ENCODE results near the gene ZMAT5. TPM values are rescaled to one million over a fixed set of nuclear protein-coding genes. Genes with fewer than 3 reads are reported as not detected.

Gene ZMAT5
- total and polyA plus RNA-seq, 10 of the 15 experiments (the other 5 are each of a cell fraction or from before 2014, with no cell fraction given): 2.3 to 43.0 (median 21.9) TPM

DNA sequence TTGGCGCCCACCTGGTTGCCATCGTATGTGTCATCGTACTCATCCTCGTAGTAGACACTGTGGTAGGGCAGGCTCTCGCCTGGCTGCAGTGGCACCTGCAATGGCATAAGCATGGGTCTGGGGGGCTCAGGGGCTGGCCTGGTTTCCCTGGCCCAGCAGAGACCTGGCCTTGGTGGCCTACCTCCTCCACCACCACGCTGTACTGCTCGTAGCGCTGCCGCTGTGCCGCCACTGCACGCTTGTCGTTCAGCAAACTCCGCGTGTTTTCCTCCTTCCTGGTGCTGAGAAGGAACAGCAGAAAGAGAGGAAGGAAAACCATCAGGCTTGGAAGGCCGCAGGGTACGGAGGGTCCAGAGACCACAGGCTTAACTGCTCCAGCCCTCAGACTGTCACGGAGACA is 26.6 kb upstream of the ZMAT5 start (continued):
- TF ChIP-seq MYC (IDR thresholded peaks at IDR 0.05; ENCODE audit: insufficient read depth, insufficient read length, insufficient replicate concordance, low read length, severe bottlenecking) (no peak), CREB1 (IDR thresholded peaks at IDR 0.05; ENCODE audit: low read depth) (no peak), ETV6 (conservative IDR thresholded peaks at IDR 0.05 in 1 of 2, IDR thresholded peaks at IDR 0.05 in 1 of 2; ENCODE audit: borderline replicate concordance in 1 of 2, low read depth in 1 of 2) (no peak), RELB (IDR thresholded peaks at IDR 0.05; ENCODE audit: low read depth) (no peak), YBX1 (IDR thresholded peaks at IDR 0.05) (no peak), EED (IDR thresholded peaks at IDR 0.05; ENCODE audit: low read depth) (no peak)

GRCh38 chr22:29790061-29790460 is 23.3 kb upstream of the ZMAT5 start:
- Histone ChIP-seq H3K79me2 (ENCODE audit: control insufficient read depth, insufficient read depth, low read length) (no peaks in the 10 kb centered on the region), H3K4me1 (ENCODE audit: control insufficient read depth, insufficient read depth, low read length) (no peaks in the 10 kb centered on the region), H4K20me1 (ENCODE audit: control insufficient read depth, insufficient read depth) (no peaks in the 10 kb centered on the region), H3K27ac (ENCODE audit: control insufficient read depth, insufficient read depth) (no peak overlapping the region), H3K36me3 (ENCODE audit: control insufficient read depth in 2 of 2, insufficient read depth in 2 of 2, low read length in 1 of 2) (peaks cover 21 to 29% of the 10 kb centered on the region in 2 experiments; a peak in 3 of 4 replicates), H3K27me3 (replicated peaks in 1 of 2; ENCODE audit: control insufficient read depth in 2 of 2, insufficient read depth in 2 of 2, low read length in 1 of 2) (no peaks in the 10 kb centered on the region), H3K9ac (ENCODE audit: control insufficient read depth, insufficient read depth, low read length) (no peak overlapping the region), H3K4me2 (ENCODE audit: control insufficient read depth, insufficient read depth) (no peak overlapping the region), H2AFZ (ENCODE audit: control insufficient read depth, low read depth, low read length) (no peak overlapping the region), H3K9me3 (replicated peaks; ENCODE audit: control insufficient read depth, insufficient read depth, low read length) (no peaks in the 10 kb centered on the region), H3K4me3 (no peak overlapping the region)
- CTCF ChIA-PET: interaction anchor here (0.8 kb wide), 1 partner anchor 95 kb away, joined by 3 read pairs; no protein-coding TSS in a partner anchor
- intact Hi-C loops (cut with micrococcal nuclease; ENCODE audit: unreplicated experiment) (no loop called here), in situ Hi-C loops (cut with MboI) (no loop called here)
- SMC1A ChIA-PET (ENCODE audit: uncharacterized antibody, unreplicated experiment): no interaction called here
- DNase-seq (ENCODE audit: low read depth, low spot score) (no peak), ATAC-seq (no peak), FAIRE-seq (no peak)
- BruUV-seq (replicated peaks): no TSS peak
- no peak for TF ChIP-seq ESRRA (IDR thresholded peaks at IDR 0.05; ENCODE audit: low read length)
- no peak for TF ChIP-seq GATAD2B (conservative IDR thresholded peaks at IDR 0.05; ENCODE audit: low read depth)
- TF ChIP-seq TARDBP (IDR thresholded peaks at IDR 0.05; ENCODE audit: borderline replicate concordance): no peak
- RAD21 ChIA-PET (ENCODE audit: unreplicated experiment): no interaction called here
- POLR2A ChIA-PET: no interaction called here
- 97% methylated on average over 5 of the region's 5 CpGs for WGBS (ENCODE audit: insufficient coverage, insufficient replicate concordance, low lambda C conversion rate, missing lambda C conversion rate)

Measured in GM12878 (cell line).